Activated CD8-positive, alpha-beta T cell treated with anti-CD3 and anti-CD28 coated beads for 36 hours (primary cell): Measurements from ENCODE around the gene NFIL3. TPM values are rescaled to one million over a fixed set of nuclear protein-coding genes. Genes with fewer than 3 reads are reported as not detected.

ENCODE experiments used
- ATAC-seq: fragments of 200-7000 bp; cut with Tn5 transposase; one replicate; pipeline ENCODE4 v1.10.0; 2021; ENCODE audit warnings: mild to moderate bottlenecking, moderate library complexity
- CTCF ChIA-PET: fragments of 350-600 bp; sonication (Branson Sonifier 250); formaldehyde crosslinking; loops from one replicate; lab custom pipeline; 2021; ENCODE audit warnings: antibody characterized with exemption; lab: Charles Lee
- POLR2A ChIA-PET: fragments of 350-600 bp; sonication (Branson Sonifier 250); formaldehyde crosslinking; loops from one replicate; lab custom pipeline; 2021; ENCODE audit warnings: antibody characterized with exemption; lab: Charles Lee
- DNase-seq: peaks from one replicate; pipeline ENCODE4 v3.0.0-alpha.2; 2020
- H3K27ac Mint-ChIP-seq: one replicate; pipeline ENCODE4 v1.8.0; 2021; ENCODE audit warnings: mild to moderate bottlenecking, mixed read lengths
- H3K27me3 Mint-ChIP-seq: one replicate; pipeline ENCODE4 v1.8.0; 2021; ENCODE audit warnings: mixed read lengths
- H3K36me3 Mint-ChIP-seq: one replicate; pipeline ENCODE4 v1.8.0; 2021; ENCODE audit warnings: low read depth, mixed read lengths
- H3K4me1 Mint-ChIP-seq: one replicate; pipeline ENCODE4 v1.8.0; 2021; ENCODE audit warnings: low read depth, mixed read lengths
- H3K4me3 Mint-ChIP-seq: one replicate; pipeline ENCODE4 v1.8.0; 2021; ENCODE audit warnings: mild to moderate bottlenecking, moderate library complexity, mixed read lengths
- H3K9me3 Mint-ChIP-seq: one replicate; pipeline ENCODE4 v1.8.0; 2021; ENCODE audit warnings: mixed read lengths
- intact Hi-C: fragments of 100-400 bp; cut with micrococcal nuclease; formaldehyde crosslinking; loops from one replicate; pipeline ENCODE4 v1.10.0; 2022
- total RNA-seq, 2 experiments: library from RNA; stranded (reverse); gene quantifications; one replicate each; pipeline ENCODE4 v1.2.3, GENCODE V29; 2021
- TF ChIP-seq, protein P1 (sequence below): fragments of 200-600 bp; IDR thresholded peaks from one replicate; pipeline ENCODE4 v1.8.0; 2022; ENCODE audit warnings: antibody characterized with exemption, mild to moderate bottlenecking

Gene NFIL3
- total RNA-seq, 2 experiments from 2014 or later: 76.2 to 78.3 TPM

DNA sequence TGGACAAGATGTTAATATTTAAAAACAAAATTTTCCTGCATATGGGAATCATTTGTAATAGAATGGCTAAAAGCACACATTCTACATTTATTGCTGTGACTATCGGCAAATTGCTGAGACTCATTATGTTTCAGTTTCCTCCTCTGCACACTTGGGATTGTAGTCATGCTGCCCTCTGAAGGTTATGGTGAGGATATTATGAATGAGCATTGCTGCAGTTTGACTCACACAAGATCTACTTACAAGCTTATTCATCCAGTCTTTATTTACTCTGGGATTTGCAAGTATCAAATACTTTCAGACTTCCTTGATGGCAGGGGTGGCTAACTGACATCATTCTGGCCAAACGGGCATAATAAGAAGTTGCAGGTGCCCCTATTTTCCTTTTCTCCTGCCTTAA is 9.5 kb upstream of the NFIL3 start:
- intact Hi-C loops: loop anchor here (2.0 kb wide), 1 partner anchor 30 kb away; no protein-coding TSS in a partner anchor
- DNase-seq (peak; percentile 26), ATAC-seq (peak; percentile 87)
- TF ChIP-seq, protein P1, sequence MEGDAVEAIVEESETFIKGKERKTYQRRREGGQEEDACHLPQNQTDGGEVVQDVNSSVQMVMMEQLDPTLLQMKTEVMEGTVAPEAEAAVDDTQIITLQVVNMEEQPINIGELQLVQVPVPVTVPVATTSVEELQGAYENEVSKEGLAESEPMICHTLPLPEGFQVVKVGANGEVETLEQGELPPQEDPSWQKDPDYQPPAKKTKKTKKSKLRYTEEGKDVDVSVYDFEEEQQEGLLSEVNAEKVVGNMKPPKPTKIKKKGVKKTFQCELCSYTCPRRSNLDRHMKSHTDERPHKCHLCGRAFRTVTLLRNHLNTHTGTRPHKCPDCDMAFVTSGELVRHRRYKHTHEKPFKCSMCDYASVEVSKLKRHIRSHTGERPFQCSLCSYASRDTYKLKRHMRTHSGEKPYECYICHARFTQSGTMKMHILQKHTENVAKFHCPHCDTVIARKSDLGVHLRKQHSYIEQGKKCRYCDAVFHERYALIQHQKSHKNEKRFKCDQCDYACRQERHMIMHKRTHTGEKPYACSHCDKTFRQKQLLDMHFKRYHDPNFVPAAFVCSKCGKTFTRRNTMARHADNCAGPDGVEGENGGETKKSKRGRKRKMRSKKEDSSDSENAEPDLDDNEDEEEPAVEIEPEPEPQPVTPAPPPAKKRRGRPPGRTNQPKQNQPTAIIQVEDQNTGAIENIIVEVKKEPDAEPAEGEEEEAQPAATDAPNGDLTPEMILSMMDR: peak; percentile 40
- peaks cover 19% of the 10 kb centered on the region for H3K27me3 Mint-ChIP-seq
- H3K4me3 Mint-ChIP-seq: no peak overlapping the region
- ChIA-PET POLR2A (interaction anchor here (0.9 kb wide), 1 partner anchor 13 kb away, joined by 3 read pairs; no protein-coding TSS in a partner anchor), CTCF (interaction anchor here (0.9 to 4.1 kb wide), 14 partner anchors 8 to 518 kb away, joined by 3 to 33 read pairs (median 4); partner anchors contain the start of gene NFIL3)
- no peaks in the 10 kb centered on the region for H3K36me3 Mint-ChIP-seq
- H3K27ac Mint-ChIP-seq: no peak overlapping the region
- peaks cover 10% of the 10 kb centered on the region for H3K4me1 Mint-ChIP-seq
- no peaks in the 10 kb centered on the region for H3K9me3 Mint-ChIP-seq

GRCh38 chr9:91431485-91431884 is 7.9 kb upstream of the NFIL3 start:
- Mint-ChIP-seq H3K27ac (no peak overlapping the region), H3K36me3 (no peaks in the 10 kb centered on the region), H3K4me1 (peaks cover 17% of the 10 kb centered on the region), H3K27me3 (peaks cover 14% of the 10 kb centered on the region), H3K4me3 (no peak overlapping the region), H3K9me3 (no peaks in the 10 kb centered on the region)
- ChIA-PET CTCF (interaction anchor here (1.3 to 2.8 kb wide), 2 partner anchors 397 to 516 kb away, joined by 5 to 19 read pairs; no protein-coding TSS in a partner anchor), POLR2A (no interaction called here)
- intact Hi-C loops: no loop called here
- ATAC-seq (no peak), DNase-seq (no peak)
- TF ChIP-seq, protein P1: no peak

DNA sequence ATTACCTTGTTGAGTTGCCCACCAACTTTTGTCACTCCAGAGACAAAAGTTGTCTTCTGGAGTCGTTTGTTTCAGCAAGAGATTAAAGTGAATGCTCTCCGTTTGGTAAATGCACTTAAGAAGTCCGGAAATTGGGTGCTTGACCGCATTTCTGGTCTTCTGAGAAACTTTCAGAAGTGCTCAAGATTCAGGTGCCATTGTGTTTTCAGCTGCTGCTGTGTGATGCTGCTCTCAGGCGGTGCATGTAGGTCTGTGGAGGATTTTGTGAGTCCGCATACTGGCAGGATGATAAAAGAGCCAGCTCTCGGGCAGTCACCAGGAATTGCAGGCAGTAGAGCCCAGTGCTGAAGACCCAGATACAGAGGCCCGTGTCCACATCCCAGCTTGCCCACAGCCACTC is 5.9 kb upstream of the NFIL3 start:
- Mint-ChIP-seq H3K4me3 (no peak overlapping the region), H3K9me3 (no peaks in the 10 kb centered on the region), H3K4me1 (peaks cover 37% of the 10 kb centered on the region), H3K36me3 (peaks cover 3% of the 10 kb centered on the region), H3K27me3 (peaks cover 8% of the 10 kb centered on the region), H3K27ac (no peak overlapping the region)
- DNase-seq: no peak
- ATAC-seq: no peak
- ChIA-PET POLR2A (no interaction called here), CTCF (interaction anchor here (0.8 to 6.7 kb wide), 2 partner anchors 514 to 1288 kb away, joined by 3 to 60 read pairs; no protein-coding TSS in a partner anchor)
- intact Hi-C loops: loop anchor here (5.0 kb wide), 1 partner anchor 392 kb away; no protein-coding TSS in a partner anchor
- TF ChIP-seq, protein P1: no peak

GRCh38 chr9:91428927-91429351 is 5.3 kb upstream of the NFIL3 start:
- TF ChIP-seq, protein P1: no peak
- CTCF ChIA-PET: interaction anchor here (0.7 to 6.7 kb wide), 3 partner anchors 23 to 514 kb away, joined by 3 to 60 read pairs (median 3); no protein-coding TSS in a partner anchor
- Mint-ChIP-seq H3K27me3 (peaks cover 8% of the 10 kb centered on the region), H3K27ac (no peak overlapping the region), H3K36me3 (peaks cover 3% of the 10 kb centered on the region), H3K9me3 (no peaks in the 10 kb centered on the region), H3K4me3 (no peak overlapping the region), H3K4me1 (peaks cover 38% of the 10 kb centered on the region)
- POLR2A ChIA-PET: interaction anchor here (0.6 kb wide), 1 partner anchor 366 kb away, joined by 3 read pairs; no protein-coding TSS in a partner anchor
- intact Hi-C loops: loop anchor here (5.0 kb wide), 1 partner anchor 392 kb away; no protein-coding TSS in a partner anchor
- ATAC-seq: no peak
- no peak for DNase-seq

- ChIA-PET CTCF (interaction anchor here (0.7 to 6.7 kb wide), 3 partner anchors 23 to 513 kb away, joined by 3 to 60 read pairs (median 3); no protein-coding TSS in a partner anchor), POLR2A (interaction anchor here (0.6 kb wide), 2 partner anchors 153 to 367 kb away, joined by 3 read pairs; no protein-coding TSS in a partner anchor)
- ATAC-seq (no peak), DNase-seq (no peak)
- Mint-ChIP-seq H3K9me3 (no peaks in the 10 kb centered on the region), H3K4me1 (peaks cover 38% of the 10 kb centered on the region), H3K4me3 (no peak overlapping the region), H3K27ac (no peak overlapping the region), H3K27me3 (peaks cover 8% of the 10 kb centered on the region), H3K36me3 (peaks cover 3% of the 10 kb centered on the region)
- TF ChIP-seq, protein P1: no peak
- intact Hi-C loops: loop anchor here (5.0 kb wide), 1 partner anchor 391 kb away; no protein-coding TSS in a partner anchor
These were observed 4.8 kb upstream of the NFIL3 start for GRCh38 chr9:91428436-91428835.
